ENCODE measurements around the gene C8A. TPM values are rescaled to one million over a fixed set of nuclear protein-coding genes. Genes with fewer than 3 reads are reported as not detected.

The C8A gene
- total and polyA plus RNA-seq, 2 experiments from 2014 or later, result not detected

GRCh38 chr1:56927986-56928385, 73.4 kb downstream of the C8A start:
- no peak overlapping the region for H3K9ac ChIP-seq

DNA sequence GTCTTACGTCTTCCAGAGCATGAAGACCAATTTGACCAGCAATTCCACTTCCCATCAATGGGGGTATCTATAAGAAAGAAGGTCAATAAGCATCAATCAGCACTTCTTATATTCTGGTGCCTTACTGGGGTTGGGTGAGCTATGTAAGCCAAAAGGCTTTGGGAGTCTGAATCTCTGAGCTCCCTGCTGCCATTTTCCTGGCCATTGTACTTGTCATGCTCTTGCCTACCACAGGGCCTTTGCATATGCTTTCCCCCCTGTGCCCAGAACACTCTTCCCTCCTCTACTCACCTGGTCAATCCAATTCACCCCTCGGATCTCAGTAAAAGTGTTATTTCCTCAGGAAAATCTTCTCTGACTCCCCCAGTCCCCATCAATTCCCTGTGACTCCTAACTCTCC, 74.9 kb downstream of the C8A start:
- Histone ChIP-seq H3K9me2 (ENCODE audit: insufficient read depth) (no peaks in the 10 kb centered on the region), H3K27ac (no peak overlapping the region), H3K79me2 (ENCODE audit: insufficient read depth) (no peaks in the 10 kb centered on the region), H4K20me1 (ENCODE audit: insufficient read depth) (no peaks in the 10 kb centered on the region), H2AFZ (no peak overlapping the region), H3F3A (ENCODE audit: insufficient read depth) (0 out of 2 replicates have a peak, but pooled peaks cover under 1% of the 10 kb centered on the region), H3K4me3 (no peak overlapping the region), H3K27me3 (replicated peaks; ENCODE audit: insufficient read depth) (no peaks in the 10 kb centered on the region), H3K9ac (no peak overlapping the region), H3K36me3 (ENCODE audit: low read depth) (no peaks in the 10 kb centered on the region), H3K9me3 (ENCODE audit: low read depth) (no peaks in the 10 kb centered on the region), H3K4me2 (ENCODE audit: unreplicated experiment) (no peak overlapping the region), H3K4me1 (ENCODE audit: insufficient read depth) (peaks cover 1% of the 10 kb centered on the region)
- 59 to 65% methylated on average over 2 of the region's 2 CpGs for WGBS, 2 experiments (ENCODE audit: low coverage in 1 of 2, low lambda C conversion rate in 2 of 2, missing lambda C conversion rate in 2 of 2)
- DNase-seq, result no peak
- in situ Hi-C loops (cut with MboI), result no loop called here
- TF ChIP-seq EZH2phosphoT487 (IDR thresholded peaks at IDR 0.05; ENCODE audit: insufficient read depth, low read depth) (no peak), EZH2 (IDR thresholded peaks at IDR 0.05; ENCODE audit: insufficient read depth, poor library complexity, severe bottlenecking) (no peak)

More at GRCh38 chr1:56927986-56928385, 73.4 kb downstream of the C8A start:
- Histone ChIP-seq H3K27me3 (replicated peaks; ENCODE audit: insufficient read depth) (no peaks in the 10 kb centered on the region), H3K4me3 (no peak overlapping the region), H3K36me3 (ENCODE audit: low read depth) (no peaks in the 10 kb centered on the region), H3F3A (ENCODE audit: insufficient read depth) (no peaks in the 10 kb centered on the region), H2AFZ (no peak overlapping the region), H3K79me2 (ENCODE audit: insufficient read depth) (no peaks in the 10 kb centered on the region), H3K4me2 (ENCODE audit: unreplicated experiment) (no peak overlapping the region), H3K4me1 (ENCODE audit: insufficient read depth) (no peaks in the 10 kb centered on the region), H3K9me2 (ENCODE audit: insufficient read depth) (no peaks in the 10 kb centered on the region), H4K20me1 (ENCODE audit: insufficient read depth) (no peaks in the 10 kb centered on the region), H3K9me3 (ENCODE audit: low read depth) (no peaks in the 10 kb centered on the region), H3K27ac (no peak overlapping the region)
- in situ Hi-C loops (cut with MboI), result no loop called here
- no peak for DNase-seq
- 80 to 81% methylated on average over 3 of the region's 3 CpGs for WGBS, 2 experiments (ENCODE audit: low coverage in 1 of 2, low lambda C conversion rate in 2 of 2, missing lambda C conversion rate in 2 of 2)
- TF ChIP-seq EZH2 (IDR thresholded peaks at IDR 0.05; ENCODE audit: insufficient read depth, poor library complexity, severe bottlenecking), result no peak
- TF ChIP-seq EZH2phosphoT487 (IDR thresholded peaks at IDR 0.05; ENCODE audit: insufficient read depth, low read depth), result no peak

DNA sequence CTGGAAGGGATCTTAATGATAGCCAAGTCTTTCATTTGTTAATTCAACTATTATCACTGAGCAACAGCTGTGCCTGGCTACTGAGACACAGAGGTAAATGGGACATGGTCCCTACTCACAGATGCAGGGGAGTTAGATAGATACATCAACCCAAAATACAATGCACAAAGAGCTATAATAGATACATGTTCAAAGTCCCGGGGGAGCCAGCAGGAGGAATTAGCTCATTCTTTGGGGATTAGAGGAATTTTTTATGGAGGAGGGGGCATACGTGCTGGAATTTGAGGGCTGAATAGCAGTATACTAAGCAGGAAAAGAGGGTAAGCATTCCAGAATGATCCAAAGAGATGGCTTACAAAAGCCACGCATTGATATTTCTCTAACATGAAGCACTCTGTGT, 76.6 kb downstream of the C8A start:
- Histone ChIP-seq H3K79me2 (ENCODE audit: insufficient read depth) (no peaks in the 10 kb centered on the region), H3K4me1 (ENCODE audit: insufficient read depth) (peaks cover 7% of the 10 kb centered on the region), H3F3A (ENCODE audit: insufficient read depth) (peaks cover 7% of the 10 kb centered on the region), H2AFZ (no peak overlapping the region), H3K4me2 (ENCODE audit: unreplicated experiment) (no peak overlapping the region), H3K4me3 (no peak overlapping the region), H4K20me1 (ENCODE audit: insufficient read depth) (no peaks in the 10 kb centered on the region), H3K9me3 (ENCODE audit: low read depth) (no peaks in the 10 kb centered on the region), H3K27me3 (replicated peaks; ENCODE audit: insufficient read depth) (no peaks in the 10 kb centered on the region), H3K9me2 (ENCODE audit: insufficient read depth) (no peaks in the 10 kb centered on the region), H3K27ac (no peak overlapping the region), H3K36me3 (ENCODE audit: low read depth) (no peaks in the 10 kb centered on the region), H3K9ac (no peak overlapping the region)
- TF ChIP-seq EZH2 (IDR thresholded peaks at IDR 0.05; ENCODE audit: insufficient read depth, poor library complexity, severe bottlenecking) (no peak), EZH2phosphoT487 (IDR thresholded peaks at IDR 0.05; ENCODE audit: insufficient read depth, low read depth) (no peak)
- DNase-seq, result no peak
- in situ Hi-C loops (cut with MboI), result no loop called here
- WGBS, 2 experiments (ENCODE audit: low coverage in 1 of 2, low lambda C conversion rate in 2 of 2, missing lambda C conversion rate in 2 of 2), result 66 to 69% methylated on average over 3 of the region's 3 CpGs

GRCh38 chr1:56931686-56932085, 77.1 kb downstream of the C8A start:
- WGBS, 2 experiments (ENCODE audit: low coverage in 1 of 2, low lambda C conversion rate in 2 of 2, missing lambda C conversion rate in 2 of 2), result 73 to 77% methylated on average over 3 of the region's 3 CpGs
- in situ Hi-C loops (cut with MboI), result no loop called here
- no peaks in the 10 kb centered on the region for H3K9me2 ChIP-seq (ENCODE audit: insufficient read depth)
- H3K4me3 ChIP-seq, result no peak overlapping the region
- no peaks in the 10 kb centered on the region for H3K79me2 ChIP-seq (ENCODE audit: insufficient read depth)
- no peaks in the 10 kb centered on the region for H3K36me3 ChIP-seq (ENCODE audit: low read depth)
- no peak overlapping the region for H3K4me2 ChIP-seq (ENCODE audit: unreplicated experiment)
- peaks cover 7% of the 10 kb centered on the region for H3F3A ChIP-seq (ENCODE audit: insufficient read depth)
- no peak for DNase-seq
- no peak overlapping the region for H3K27ac ChIP-seq
- H3K9ac ChIP-seq, result no peak overlapping the region
- H2AFZ ChIP-seq, result no peak overlapping the region
- H3K4me1 ChIP-seq (ENCODE audit: insufficient read depth), result peaks cover 7% of the 10 kb centered on the region
- no peaks in the 10 kb centered on the region for H3K9me3 ChIP-seq (ENCODE audit: low read depth)
- no peaks in the 10 kb centered on the region for H3K27me3 ChIP-seq (replicated peaks; ENCODE audit: insufficient read depth)
- H4K20me1 ChIP-seq (ENCODE audit: insufficient read depth), result no peaks in the 10 kb centered on the region
- TF ChIP-seq EZH2phosphoT487 (IDR thresholded peaks at IDR 0.05; ENCODE audit: insufficient read depth, low read depth) (no peak), EZH2 (IDR thresholded peaks at IDR 0.05; ENCODE audit: insufficient read depth, poor library complexity, severe bottlenecking) (no peak)

GRCh38 chr1:56933161-56933560, 78.6 kb downstream of the C8A start:
- Histone ChIP-seq H3K36me3 (ENCODE audit: low read depth) (no peaks in the 10 kb centered on the region), H3K4me1 (ENCODE audit: insufficient read depth) (peaks cover 7% of the 10 kb centered on the region), H2AFZ (no peak overlapping the region), H3K9ac (no peak overlapping the region), H3K79me2 (ENCODE audit: insufficient read depth) (no peaks in the 10 kb centered on the region), H3K27ac (no peak overlapping the region), H3K4me2 (ENCODE audit: unreplicated experiment) (no peak overlapping the region), H4K20me1 (ENCODE audit: insufficient read depth) (no peaks in the 10 kb centered on the region), H3K27me3 (replicated peaks; ENCODE audit: insufficient read depth) (no peaks in the 10 kb centered on the region), H3K9me2 (ENCODE audit: insufficient read depth) (no peaks in the 10 kb centered on the region), H3F3A (ENCODE audit: insufficient read depth) (peaks cover 7% of the 10 kb centered on the region), H3K9me3 (ENCODE audit: low read depth) (no peaks in the 10 kb centered on the region), H3K4me3 (no peak overlapping the region)
- no peak for DNase-seq
- 52 to 55% methylated on average over 2 of the region's 2 CpGs for WGBS, 2 experiments (ENCODE audit: low coverage in 1 of 2, low lambda C conversion rate in 2 of 2, missing lambda C conversion rate in 2 of 2)
- TF ChIP-seq EZH2 (IDR thresholded peaks at IDR 0.05; ENCODE audit: insufficient read depth, poor library complexity, severe bottlenecking) (no peak), EZH2phosphoT487 (IDR thresholded peaks at IDR 0.05; ENCODE audit: insufficient read depth, low read depth) (no peak)
- in situ Hi-C loops (cut with MboI), result no loop called here
